Ishikawa (cell line): ENCODE measurements around the gene RNLS.

ENCODE experiments used
- CEBPB ChIP-seq: IDR thresholded peaks from 2 replicates; pipeline ENCODE4 v1.6.1; 2012
- CREB1 ChIP-seq: IDR thresholded peaks from 2 replicates; pipeline ENCODE4 v1.6.1; 2012; ENCODE audit warnings: low read depth
- EGR1 ChIP-seq: IDR thresholded peaks from 2 replicates; pipeline ENCODE4 v1.6.1; 2012
- EP300 ChIP-seq: IDR thresholded peaks from 2 replicates; pipeline ENCODE4 v1.6.1; 2012; ENCODE audit warnings: borderline replicate concordance
- FOXM1 ChIP-seq: IDR thresholded peaks from 2 replicates; pipeline ENCODE4 v1.6.1; 2012; ENCODE audit warnings: low read depth, borderline replicate concordance
- MAX ChIP-seq: IDR thresholded peaks from 2 replicates; pipeline ENCODE4 v1.6.1; 2012
- NFIC ChIP-seq: IDR thresholded peaks from 2 replicates; pipeline ENCODE4 v1.6.1; 2012
- RAD21 ChIP-seq: IDR thresholded peaks from 2 replicates; pipeline ENCODE4 v1.6.1; 2012; ENCODE audit warnings: low read depth
- REST ChIP-seq: IDR thresholded peaks from 2 replicates; pipeline ENCODE4 v1.6.1; 2012; ENCODE audit warnings: low read depth, mild to moderate bottlenecking
- TAF1 ChIP-seq: IDR thresholded peaks from 2 replicates; pipeline ENCODE4 v1.6.1; 2012; ENCODE audit warnings: low read depth, mild to moderate bottlenecking
- TCF12 ChIP-seq: IDR thresholded peaks from 2 replicates; pipeline ENCODE4 v1.6.1; 2012; ENCODE audit warnings: low read depth
- TEAD4 ChIP-seq: IDR thresholded peaks from 2 replicates; pipeline ENCODE4 v1.6.1; 2012
- USF1 ChIP-seq: IDR thresholded peaks from 2 replicates; pipeline ENCODE4 v1.6.1; 2012
- YY1 ChIP-seq: IDR thresholded peaks from 2 replicates; pipeline ENCODE4 v1.6.1; 2012; ENCODE audit warnings: low read depth
- ZBTB7A ChIP-seq: IDR thresholded peaks from 2 replicates; pipeline ENCODE4 v1.6.1; 2012; ENCODE audit warnings: low read depth

Gene RNLS

GRCh38 chr10:88256886-88257285 lies 326.2 kb downstream of the RNLS start:
- TF ChIP-seq EGR1, result no peak
- no peak for TF ChIP-seq TEAD4
- no peak for TF ChIP-seq MAX
- TF ChIP-seq REST, result no peak
- TF ChIP-seq RAD21, result no peak
- no peak for TF ChIP-seq CREB1
- TF ChIP-seq CEBPB, result no peak
- no peak for TF ChIP-seq TAF1
- TF ChIP-seq EP300, result no peak
- no peak for TF ChIP-seq TCF12
- no peak for TF ChIP-seq NFIC
- TF ChIP-seq ZBTB7A, result no peak
- TF ChIP-seq FOXM1, result no peak
- no peak for TF ChIP-seq USF1
- no peak for TF ChIP-seq YY1

- TF ChIP-seq CREB1 (no peak), MAX (no peak), CEBPB (no peak), USF1 (no peak), REST (no peak)
These were observed 327.0 kb downstream of the RNLS start for GRCh38 chr10:88256013-88256680.

GRCh38 chr10:88254091-88254490 lies 329.0 kb downstream of the RNLS start:
- no peak for TF ChIP-seq USF1
- no peak for TF ChIP-seq YY1
- TF ChIP-seq TEAD4, result no peak
- no peak for TF ChIP-seq MAX
- no peak for TF ChIP-seq RAD21

GRCh38 chr10:88253622-88254021 lies 329.5 kb downstream of the RNLS start:
- TF ChIP-seq YY1 (no peak), TEAD4 (no peak), ZBTB7A (no peak), NFIC (no peak), CREB1 (no peak), RAD21 (no peak), EGR1 (no peak), REST (no peak), TCF12 (no peak), TAF1 (no peak), FOXM1 (no peak), MAX (no peak), EP300 (no peak), CEBPB (no peak), USF1 (no peak)
